Neural cell (in vitro differentiated cells): ENCODE measurements around the gene CANX. TPM values are rescaled to one million over a fixed set of nuclear protein-coding genes. Genes with fewer than 3 reads are reported as not detected.
A peak's percentile ranks its signal among the peaks of the same experiment; 100 is the strongest.
"Not testable (repeated sequence)": the region's sequence is repeated elsewhere in the genome, so short reads cannot be mapped to it uniquely, and the experiment has no call there.

Experiments
- H2AFZ ChIP-seq: fragments of 200-600, 300-800 bp; sonication (generic), shearing (Covaris generic); 2 replicates; pipeline ENCODE4 v1.6.0; 2014; ENCODE audit warnings: low read depth, mild to moderate bottlenecking, antibody characterized with exemption, low read length, moderate library complexity
- H3F3A ChIP-seq: fragments of 200-600 bp; shearing (Covaris generic); 2 replicates; pipeline ENCODE4 v1.6.1; 2016; ENCODE audit warnings: mild to moderate bottlenecking, moderate library complexity, mixed read lengths, antibody characterized with exemption, low read length; ENCODE audit not compliant: insufficient read depth, poor library complexity, severe bottlenecking
- H3K27ac ChIP-seq: fragments of 200-600, 300-800 bp; sonication (generic), shearing (Covaris generic); 2 replicates; pipeline ENCODE4 v1.5.1; 2014; ENCODE audit warnings: mild to moderate bottlenecking, low read length, moderate library complexity
- H3K27me3 ChIP-seq: fragments of 300-800, 200-600 bp; sonication (generic), shearing (Covaris generic); 2 replicates; pipeline ENCODE4 v1.6.0; 2014; ENCODE audit warnings: mild to moderate bottlenecking, low read depth, low read length, moderate library complexity; ENCODE audit not compliant: insufficient read depth
- H3K36me3 ChIP-seq: fragments of 300-800, 200-600 bp; sonication (generic), shearing (Covaris generic); 2 replicates; pipeline ENCODE4 v1.5.1; 2014; ENCODE audit warnings: mild to moderate bottlenecking, antibody characterized with exemption, low read length, moderate library complexity; ENCODE audit not compliant: insufficient read depth
- H3K4me2 ChIP-seq: fragments of 300-800, 200-600 bp; sonication (generic), shearing (Covaris generic); 2 replicates; pipeline ENCODE4 v1.6.0; 2014; ENCODE audit warnings: mild to moderate bottlenecking, low read length
- H3K4me3 ChIP-seq: fragments of 300-800, 200-600 bp; sonication (generic), shearing (Covaris generic); 2 replicates; pipeline ENCODE4 v1.5.1; 2014; ENCODE audit warnings: mild to moderate bottlenecking, low read length, moderate library complexity
- H3K79me2 ChIP-seq: fragments of 200-600 bp; shearing (Covaris generic); replicated peaks from 2 replicates; pipeline ENCODE4 v1.6.0; 2014; ENCODE audit warnings: mild to moderate bottlenecking, low read length, moderate library complexity; ENCODE audit not compliant: insufficient read depth
- H3K9ac ChIP-seq: fragments of 300-800, 200-600 bp; sonication (generic), shearing (Covaris generic); 2 replicates; pipeline ENCODE4 v1.6.1; 2016; ENCODE audit warnings: mild to moderate bottlenecking, low read length, mixed read lengths
- H3K9me2 ChIP-seq: fragments of 200-600 bp; shearing (Covaris generic); 2 replicates; pipeline ENCODE4 v1.6.1; 2016; ENCODE audit warnings: mild to moderate bottlenecking, low read length, mixed read lengths; ENCODE audit not compliant: insufficient read depth
- H3K9me3 ChIP-seq: fragments of 200-600, 300-800 bp; sonication (generic), shearing (Covaris generic); 2 replicates; pipeline ENCODE4 v1.6.1; 2016; ENCODE audit warnings: mild to moderate bottlenecking, mixed run types, low read length, moderate library complexity, mixed read lengths
- H4K20me1 ChIP-seq: fragments of 200-600 bp; shearing (Covaris generic); 2 replicates; pipeline ENCODE4 v1.6.1; 2016; ENCODE audit warnings: mild to moderate bottlenecking, mixed run types; ENCODE audit not compliant: insufficient read depth
- EP300 ChIP-seq: fragments of 450-650 bp; conservative IDR thresholded peaks from 2 replicates; pipeline ENCODE4 v1.6.1; 2014; ENCODE audit warnings: antibody characterized with exemption, mild to moderate bottlenecking, moderate library complexity; ENCODE audit not compliant: poor library complexity, severe bottlenecking
- EZH2 ChIP-seq: fragments of 200-600, 300-800 bp; shearing (Covaris generic), sonication (generic); IDR thresholded peaks from 2 replicates; pipeline ENCODE4 v1.6.1; 2014; ENCODE audit warnings: antibody characterized with exemption, low read length, borderline replicate concordance, mild to moderate bottlenecking; ENCODE audit not compliant: insufficient read depth, poor library complexity, severe bottlenecking
- POLR2AphosphoS5 ChIP-seq: IDR thresholded peaks from 2 replicates; pipeline ENCODE4 v1.6.1; 2012
- RAD21 ChIP-seq: fragments of 450-650 bp; conservative IDR thresholded peaks from 2 replicates; pipeline ENCODE4 v1.6.1; 2014; ENCODE audit warnings: antibody characterized with exemption, mild to moderate bottlenecking, moderate library complexity
- REST ChIP-seq: IDR thresholded peaks from 2 replicates; pipeline ENCODE4 v1.6.1; 2012; ENCODE audit warnings: borderline replicate concordance
- TAF1 ChIP-seq: IDR thresholded peaks from 2 replicates; pipeline ENCODE4 v1.6.1; 2012; ENCODE audit warnings: low read depth
- polyA plus RNA-seq: library from polyadenylated mRNA; depleted of rRNA; stranded (reverse); fragments of >200 nt; gene quantifications from 2 replicates; pipeline ENCODE4 v1.2.3, GENCODE V29; 2014
- TF ChIP-seq, protein P1 (sequence below): fragments of 450-650 bp; IDR thresholded peaks from 2 replicates; pipeline ENCODE4 v1.5.1; 2014; ENCODE audit warnings: antibody characterized with exemption, mild to moderate bottlenecking, moderate library complexity; ENCODE audit not compliant: poor library complexity, severe bottlenecking

Gene CANX
- polyA plus RNA-seq, 1 donor from 2014 or later, result 232 TPM

GRCh38 chr5:179657302-179658178 is 41.2 kb upstream of the CANX start:
- H3K36me3 ChIP-seq, H3K79me2 ChIP-seq, H3K9ac ChIP-seq, H3K9me3 ChIP-seq, H3K4me3 ChIP-seq, H4K20me1 ChIP-seq, H3K4me2 ChIP-seq, H3K27me3 ChIP-seq, H3K9me2 ChIP-seq, H2AFZ ChIP-seq, H3K27ac ChIP-seq, H3F3A ChIP-seq: not testable (repeated sequence)

DNA sequence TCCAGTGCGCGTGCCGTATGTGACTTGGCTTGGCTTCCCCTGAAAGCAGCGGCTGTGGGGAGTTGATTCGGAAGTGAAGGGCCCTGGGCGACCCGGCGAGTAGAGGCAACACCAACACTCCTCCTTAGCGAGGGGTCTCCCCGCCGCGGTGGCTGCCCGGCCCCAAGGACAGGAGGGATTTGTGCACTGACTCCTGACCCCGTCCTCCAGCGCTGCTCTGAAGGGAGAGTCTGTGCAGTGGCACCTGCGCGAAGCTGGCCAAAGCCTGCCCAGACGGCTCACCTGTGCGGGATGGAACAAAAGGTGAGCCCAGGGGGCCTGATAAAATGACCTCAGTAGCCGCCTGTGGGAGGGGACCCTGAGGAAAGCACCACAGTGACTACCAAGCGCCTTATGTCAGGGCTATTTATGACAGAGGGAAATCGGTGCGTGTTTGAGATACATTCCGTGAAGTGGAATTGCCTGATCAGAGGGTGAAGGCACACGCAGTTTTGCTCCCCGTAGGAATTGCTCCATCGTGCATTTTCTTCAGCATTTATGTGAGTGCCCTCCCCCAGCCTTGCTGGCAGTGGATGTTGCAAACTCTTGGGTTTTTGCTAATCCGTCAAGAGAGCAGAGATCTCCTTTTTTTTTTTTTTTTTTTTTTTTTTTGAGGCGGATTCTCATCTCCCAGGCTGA is 40.4 kb upstream of the CANX start:
- peak overlapping the region; percentile 61 for H3K4me2 ChIP-seq
- not testable (repeated sequence) for H4K20me1 ChIP-seq, H3K36me3 ChIP-seq, H3K79me2 ChIP-seq, H3K27me3 ChIP-seq, H3K9me2 ChIP-seq, H3K9me3 ChIP-seq, H3F3A ChIP-seq
- peak overlapping the region; percentile 14 for H2AFZ ChIP-seq
- H3K9ac ChIP-seq, result peak overlapping the region; percentile 63
- peak overlapping the region; percentile 68 for H3K4me3 ChIP-seq
- peak; percentile 9 for TF ChIP-seq POLR2AphosphoS5
- peak overlapping the region; percentile 70 for H3K27ac ChIP-seq

DNA sequence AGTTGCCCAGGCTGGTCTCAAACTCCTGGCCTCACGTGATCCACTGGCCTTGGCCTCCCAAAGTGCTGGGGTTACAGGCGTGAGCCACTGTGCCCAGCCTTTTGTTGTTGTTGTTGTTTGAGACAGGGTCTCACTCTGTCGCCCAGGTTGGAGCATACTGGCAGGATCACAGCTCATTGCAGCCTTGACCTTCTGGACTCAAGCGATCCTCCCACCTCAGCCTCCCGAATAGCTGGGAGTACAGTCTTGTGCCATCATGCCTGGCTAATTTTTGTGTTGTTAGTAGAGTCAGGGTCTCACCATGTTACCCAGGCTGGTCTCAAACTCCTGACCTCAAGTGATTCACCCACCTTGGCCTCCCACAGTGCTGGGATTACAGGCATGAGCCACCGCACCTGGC is 37.1 kb upstream of the CANX start:
- not testable (repeated sequence) for H3K9ac ChIP-seq, H3K9me2 ChIP-seq, H3F3A ChIP-seq, H3K4me3 ChIP-seq, H3K27me3 ChIP-seq, H3K27ac ChIP-seq, H3K9me3 ChIP-seq, H2AFZ ChIP-seq, H3K36me3 ChIP-seq, H4K20me1 ChIP-seq, H3K79me2 ChIP-seq, H3K4me2 ChIP-seq

DNA sequence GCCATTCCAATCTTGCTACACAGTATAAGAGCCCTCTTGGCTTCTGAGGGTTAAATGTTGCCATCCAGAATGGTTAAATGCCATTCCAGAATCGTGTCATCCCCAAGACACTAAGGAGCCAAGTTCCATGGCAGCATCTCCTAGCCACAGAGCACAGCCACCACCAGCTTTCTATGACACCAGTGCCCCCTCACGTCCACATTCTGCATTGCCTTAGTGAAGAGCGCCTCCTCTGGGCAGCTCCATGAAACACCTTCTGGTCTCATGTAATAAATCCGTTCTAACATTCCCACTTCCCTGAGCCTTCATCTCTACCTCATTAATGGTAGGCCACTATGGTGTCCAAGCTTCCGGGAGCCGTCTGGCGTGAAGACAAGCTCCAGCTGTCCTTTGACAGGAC is 30.4 kb upstream of the CANX start:
- Histone ChIP-seq H3K9me2 (no peaks in the 10 kb centered on the region), H3K4me2 (no peak overlapping the region), H3K4me3 (no peak overlapping the region), H4K20me1 (no peaks in the 10 kb centered on the region), H3K36me3 (no peaks in the 10 kb centered on the region), H3F3A (no peaks in the 10 kb centered on the region), H3K79me2 (no peaks in the 10 kb centered on the region), H3K9ac (no peak overlapping the region), H3K27ac (no peak overlapping the region), H2AFZ (no peak overlapping the region), H3K27me3 (no peaks in the 10 kb centered on the region), H3K9me3 (no peaks in the 10 kb centered on the region)
- no peak for TF ChIP-seq REST
- TF ChIP-seq EZH2, result no peak
- TF ChIP-seq, protein P1, sequence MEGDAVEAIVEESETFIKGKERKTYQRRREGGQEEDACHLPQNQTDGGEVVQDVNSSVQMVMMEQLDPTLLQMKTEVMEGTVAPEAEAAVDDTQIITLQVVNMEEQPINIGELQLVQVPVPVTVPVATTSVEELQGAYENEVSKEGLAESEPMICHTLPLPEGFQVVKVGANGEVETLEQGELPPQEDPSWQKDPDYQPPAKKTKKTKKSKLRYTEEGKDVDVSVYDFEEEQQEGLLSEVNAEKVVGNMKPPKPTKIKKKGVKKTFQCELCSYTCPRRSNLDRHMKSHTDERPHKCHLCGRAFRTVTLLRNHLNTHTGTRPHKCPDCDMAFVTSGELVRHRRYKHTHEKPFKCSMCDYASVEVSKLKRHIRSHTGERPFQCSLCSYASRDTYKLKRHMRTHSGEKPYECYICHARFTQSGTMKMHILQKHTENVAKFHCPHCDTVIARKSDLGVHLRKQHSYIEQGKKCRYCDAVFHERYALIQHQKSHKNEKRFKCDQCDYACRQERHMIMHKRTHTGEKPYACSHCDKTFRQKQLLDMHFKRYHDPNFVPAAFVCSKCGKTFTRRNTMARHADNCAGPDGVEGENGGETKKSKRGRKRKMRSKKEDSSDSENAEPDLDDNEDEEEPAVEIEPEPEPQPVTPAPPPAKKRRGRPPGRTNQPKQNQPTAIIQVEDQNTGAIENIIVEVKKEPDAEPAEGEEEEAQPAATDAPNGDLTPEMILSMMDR, result peak; percentile 56
- no peak for TF ChIP-seq TAF1
- TF ChIP-seq RAD21, result no peak
- TF ChIP-seq POLR2AphosphoS5, result no peak
- no peak for TF ChIP-seq EP300
